ENCODE measurements around the gene XPO4.
"Not testable (repeated sequence)": the region's sequence is repeated elsewhere in the genome, so short reads cannot be mapped to it uniquely, and the experiment has no call there.

The XPO4 gene

GRCh38 chr13:20874439-20874838 is 28.1 kb downstream of the XPO4 start:
- POLR2A ChIA-PET; H3K4me1 ChIP-seq (ENCODE audit: control extremely low read depth in 1 of 4, control insufficient read depth in 4 of 4, insufficient read depth in 4 of 4, low read length in 3 of 4); H3K9me3 ChIP-seq (ENCODE audit: control extremely low read depth in 1 of 5, control insufficient read depth in 4 of 5, insufficient read depth in 2 of 5, low read depth in 1 of 5, low read length in 4 of 5); H3K36me3 ChIP-seq (ENCODE audit: control insufficient read depth in 4 of 4, insufficient read depth in 4 of 4, low read length in 3 of 4); DNase-seq; H3K27me3 ChIP-seq (replicated peaks in 2 of 5; ENCODE audit: control insufficient read depth in 4 of 5, insufficient read depth in 5 of 5, low read length in 4 of 5); H3K4me3 ChIP-seq (ENCODE audit: control insufficient read depth in 1 of 7, extremely low read depth in 1 of 7, insufficient read depth in 4 of 7, low read depth in 2 of 7, low read length in 6 of 7); H3K27ac ChIP-seq (ENCODE audit: insufficient read depth in 1 of 2, low read depth in 1 of 2, low read length in 2 of 2, poor library complexity in 1 of 2, severe bottlenecking in 2 of 2): not testable (repeated sequence)
- CTCF ChIA-PET: interaction anchor here (1.0 to 1.8 kb wide), 2 partner anchors 12 to 46 kb away, joined by 3 to 6 read pairs; no protein-coding TSS in a partner anchor
- WGBS (ENCODE audit: insufficient coverage): 91% methylated on average over 4 of the region's 8 CpGs

- 97% methylated on average over 3 of the region's 3 CpGs for WGBS (ENCODE audit: insufficient coverage)
- Histone ChIP-seq H3K36me3 (ENCODE audit: control insufficient read depth in 4 of 4, insufficient read depth in 4 of 4, low read length in 3 of 4) (no peaks in the 10 kb centered on the region), H3K27ac (ENCODE audit: insufficient read depth in 1 of 2, low read depth in 1 of 2, low read length in 2 of 2, poor library complexity in 1 of 2, severe bottlenecking in 2 of 2) (no peak overlapping the region), H3K9me3 (ENCODE audit: control extremely low read depth in 1 of 5, control insufficient read depth in 4 of 5, insufficient read depth in 2 of 5, low read depth in 1 of 5, low read length in 4 of 5) (peaks cover 0 to 5% (median 0%) of the 10 kb centered on the region in 5 experiments), H3K4me1 (ENCODE audit: control extremely low read depth in 1 of 4, control insufficient read depth in 4 of 4, insufficient read depth in 4 of 4, low read length in 3 of 4) (peaks cover 0 to 2% (median under 1%) of the 10 kb centered on the region in 4 experiments), H3K27me3 (replicated peaks in 2 of 5; ENCODE audit: control insufficient read depth in 4 of 5, insufficient read depth in 5 of 5, low read length in 4 of 5) (no peaks in the 10 kb centered on the region), H3K4me3 (ENCODE audit: control insufficient read depth in 1 of 7, extremely low read depth in 1 of 7, insufficient read depth in 4 of 7, low read depth in 2 of 7, low read length in 6 of 7) (no peak overlapping the region)
- POLR2A ChIA-PET: no interaction called here
- no peak for DNase-seq
- CTCF ChIA-PET: interaction anchor here (0.7 to 1.2 kb wide), 2 partner anchors 13 to 380 kb away, joined by 4 to 5 read pairs; no protein-coding TSS in a partner anchor
Observed at GRCh38 chr13:20873348-20873747, 29.2 kb downstream of the XPO4 start.

- Histone ChIP-seq H3K36me3 (ENCODE audit: control insufficient read depth in 4 of 4, insufficient read depth in 4 of 4, low read length in 3 of 4) (peaks cover 0 to 3% (median 0%) of the 10 kb centered on the region in 4 experiments), H3K4me3 (ENCODE audit: control insufficient read depth in 1 of 7, extremely low read depth in 1 of 7, insufficient read depth in 4 of 7, low read depth in 2 of 7, low read length in 6 of 7) (no peak overlapping the region), H3K4me1 (ENCODE audit: control extremely low read depth in 1 of 4, control insufficient read depth in 4 of 4, insufficient read depth in 4 of 4, low read length in 3 of 4) (no peaks in the 10 kb centered on the region), H3K27me3 (replicated peaks in 2 of 5; ENCODE audit: control insufficient read depth in 4 of 5, insufficient read depth in 5 of 5, low read length in 4 of 5) (no peaks in the 10 kb centered on the region), H3K27ac (ENCODE audit: insufficient read depth in 1 of 2, low read depth in 1 of 2, low read length in 2 of 2, poor library complexity in 1 of 2, severe bottlenecking in 2 of 2) (no peak overlapping the region), H3K9me3 (ENCODE audit: control extremely low read depth in 1 of 5, control insufficient read depth in 4 of 5, insufficient read depth in 2 of 5, low read depth in 1 of 5, low read length in 4 of 5) (no peaks in the 10 kb centered on the region)
- no CpG with 5 or more reads among the region's 4 CpGs for WGBS (ENCODE audit: insufficient coverage)
- POLR2A ChIA-PET: no interaction called here
- DNase-seq: no peak
- CTCF ChIA-PET: interaction anchor here (0.6 to 1.4 kb wide), 3 partner anchors 51 to 694 kb away, joined by 3 to 4 read pairs (median 3); no protein-coding TSS in a partner anchor
Observed at GRCh38 chr13:20870829-20871228, 31.7 kb downstream of the XPO4 start.

GRCh38 chr13:20869540-20869939 is 33.0 kb downstream of the XPO4 start:
- no peak overlapping the region for H3K4me3 ChIP-seq (ENCODE audit: control insufficient read depth in 1 of 7, extremely low read depth in 1 of 7, insufficient read depth in 4 of 7, low read depth in 2 of 7, low read length in 6 of 7)
- ChIA-PET POLR2A (no interaction called here), CTCF (interaction anchor here (0.6 to 2.1 kb wide), 5 partner anchors 158 to 693 kb away, joined by 3 to 7 read pairs (median 3); no protein-coding TSS in a partner anchor)
- no peaks in the 10 kb centered on the region for H3K9me3 ChIP-seq (ENCODE audit: control extremely low read depth in 1 of 5, control insufficient read depth in 4 of 5, insufficient read depth in 2 of 5, low read depth in 1 of 5, low read length in 4 of 5)
- DNase-seq: peak; percentile 14 to 42 (median 36)
- H3K27ac ChIP-seq (ENCODE audit: insufficient read depth in 1 of 2, low read depth in 1 of 2, low read length in 2 of 2, poor library complexity in 1 of 2, severe bottlenecking in 2 of 2): no peak overlapping the region
- no peaks in the 10 kb centered on the region for H3K27me3 ChIP-seq (replicated peaks in 2 of 5; ENCODE audit: control insufficient read depth in 4 of 5, insufficient read depth in 5 of 5, low read length in 4 of 5)
- H3K36me3 ChIP-seq (ENCODE audit: control insufficient read depth in 4 of 4, insufficient read depth in 4 of 4, low read length in 3 of 4): peaks cover 0 to 3% (median 0%) of the 10 kb centered on the region in 4 experiments
- no peaks in the 10 kb centered on the region for H3K4me1 ChIP-seq (ENCODE audit: control extremely low read depth in 1 of 4, control insufficient read depth in 4 of 4, insufficient read depth in 4 of 4, low read length in 3 of 4)
- 93% methylated on average over 2 of the region's 2 CpGs for WGBS (ENCODE audit: insufficient coverage)

- POLR2A ChIA-PET: interaction anchor here (0.8 kb wide), 1 partner anchor 10 kb away, joined by 3 read pairs; no protein-coding TSS in a partner anchor
Observed at GRCh38 chr13:20867408-20867807, 35.1 kb downstream of the XPO4 start.

GRCh38 chr13:20861666-20862065 is 40.9 kb downstream of the XPO4 start:
- not testable (repeated sequence) for DNase-seq; H3K27me3 ChIP-seq (replicated peaks in 2 of 5; ENCODE audit: control insufficient read depth in 4 of 5, insufficient read depth in 5 of 5, low read length in 4 of 5); H3K4me1 ChIP-seq (ENCODE audit: control extremely low read depth in 1 of 4, control insufficient read depth in 4 of 4, insufficient read depth in 4 of 4, low read length in 3 of 4); H3K4me3 ChIP-seq (ENCODE audit: control insufficient read depth in 1 of 7, extremely low read depth in 1 of 7, insufficient read depth in 4 of 7, low read depth in 2 of 7, low read length in 6 of 7); H3K9me3 ChIP-seq (ENCODE audit: control extremely low read depth in 1 of 5, control insufficient read depth in 4 of 5, insufficient read depth in 2 of 5, low read depth in 1 of 5, low read length in 4 of 5); H3K27ac ChIP-seq (ENCODE audit: insufficient read depth in 1 of 2, low read depth in 1 of 2, low read length in 2 of 2, poor library complexity in 1 of 2, severe bottlenecking in 2 of 2)
- ChIA-PET CTCF (interaction anchor here (0.7 to 2.2 kb wide), 6 partner anchors 11 to 436 kb away, joined by 3 to 6 read pairs (median 5); no protein-coding TSS in a partner anchor), POLR2A (interaction anchor here (0.7 kb wide), 1 partner anchor 1062 kb away, joined by 3 read pairs; no protein-coding TSS in a partner anchor)
- H3K36me3 ChIP-seq (ENCODE audit: control insufficient read depth in 4 of 4, insufficient read depth in 4 of 4, low read length in 3 of 4): peaks cover 2 to 15% (median 13%) of the 10 kb centered on the region in 4 experiments
- 100% methylated on average over 1 of the region's 6 CpGs for WGBS (ENCODE audit: insufficient coverage)

More at GRCh38 chr13:20867408-20867807, 35.1 kb downstream of the XPO4 start:
- DNase-seq: no peak
- CTCF ChIA-PET: interaction anchor here (1.2 to 2.1 kb wide), 5 partner anchors 14 to 374 kb away, joined by 3 to 7 read pairs (median 4); partner anchors contain the start of gene IL17D
- Histone ChIP-seq H3K27ac (ENCODE audit: insufficient read depth in 1 of 2, low read depth in 1 of 2, low read length in 2 of 2, poor library complexity in 1 of 2, severe bottlenecking in 2 of 2) (no peak overlapping the region), H3K4me1 (ENCODE audit: control extremely low read depth in 1 of 4, control insufficient read depth in 4 of 4, insufficient read depth in 4 of 4, low read length in 3 of 4) (no peaks in the 10 kb centered on the region), H3K4me3 (ENCODE audit: control insufficient read depth in 1 of 7, extremely low read depth in 1 of 7, insufficient read depth in 4 of 7, low read depth in 2 of 7, low read length in 6 of 7) (no peak overlapping the region), H3K9me3 (ENCODE audit: control extremely low read depth in 1 of 5, control insufficient read depth in 4 of 5, insufficient read depth in 2 of 5, low read depth in 1 of 5, low read length in 4 of 5) (no peaks in the 10 kb centered on the region), H3K27me3 (replicated peaks in 2 of 5; ENCODE audit: control insufficient read depth in 4 of 5, insufficient read depth in 5 of 5, low read length in 4 of 5) (no peaks in the 10 kb centered on the region), H3K36me3 (ENCODE audit: control insufficient read depth in 4 of 4, insufficient read depth in 4 of 4, low read length in 3 of 4) (peaks cover 0 to 6% (median 3%) of the 10 kb centered on the region in 4 experiments)
- WGBS (ENCODE audit: insufficient coverage): 100% methylated on average over 3 of the region's 3 CpGs

- ChIA-PET CTCF (no interaction called here), POLR2A (no interaction called here)
- H3K36me3 ChIP-seq (ENCODE audit: control insufficient read depth in 4 of 4, insufficient read depth in 4 of 4, low read length in 3 of 4): peaks cover 2 to 18% (median 14%) of the 10 kb centered on the region in 4 experiments
- H3K4me1 ChIP-seq (ENCODE audit: control extremely low read depth in 1 of 4, control insufficient read depth in 4 of 4, insufficient read depth in 4 of 4, low read length in 3 of 4): no peaks in the 10 kb centered on the region
- H3K27ac ChIP-seq (ENCODE audit: insufficient read depth in 1 of 2, low read depth in 1 of 2, low read length in 2 of 2, poor library complexity in 1 of 2, severe bottlenecking in 2 of 2): no peak overlapping the region
- no peak overlapping the region for H3K4me3 ChIP-seq (ENCODE audit: control insufficient read depth in 1 of 7, extremely low read depth in 1 of 7, insufficient read depth in 4 of 7, low read depth in 2 of 7, low read length in 6 of 7)
- H3K9me3 ChIP-seq (ENCODE audit: control extremely low read depth in 1 of 5, control insufficient read depth in 4 of 5, insufficient read depth in 2 of 5, low read depth in 1 of 5, low read length in 4 of 5): no peaks in the 10 kb centered on the region
- no peak for DNase-seq
- H3K27me3 ChIP-seq (replicated peaks in 2 of 5; ENCODE audit: control insufficient read depth in 4 of 5, insufficient read depth in 5 of 5, low read length in 4 of 5): no peaks in the 10 kb centered on the region
Observed at GRCh38 chr13:20860844-20861243, 41.7 kb downstream of the XPO4 start.
